ENCODE measurements around the gene TMTC2. TPM values are rescaled to one million over a fixed set of nuclear protein-coding genes. Genes with fewer than 3 reads are reported as not detected.

TMTC2 gene
- total RNA-seq, 2 experiments from 2014 or later, result 2.5 to 3.1 TPM

DNA sequence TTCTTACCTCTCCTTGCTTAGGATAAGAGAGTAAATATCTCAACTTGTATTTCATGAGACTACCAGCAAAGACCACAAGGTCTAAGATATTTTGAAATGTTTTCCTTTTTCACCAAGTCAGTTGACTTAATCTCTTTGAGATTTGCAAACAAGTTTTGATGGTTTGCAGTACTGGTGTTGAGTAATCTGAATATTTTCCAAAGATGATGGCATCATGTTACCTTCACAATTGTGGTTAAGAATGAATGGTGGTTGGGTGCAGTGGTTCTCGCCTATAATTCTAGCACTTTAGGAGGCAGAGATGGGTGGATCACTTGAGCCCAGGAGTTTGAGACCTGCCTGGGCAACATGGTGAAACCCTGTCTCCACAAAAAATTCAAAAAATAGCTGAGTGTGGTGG is 225.7 kb downstream of the TMTC2 start:
- intact Hi-C loops (cut with micrococcal nuclease), result no loop called here
- Mint-ChIP-seq H3K27me3 (peaks cover 2% of the 10 kb centered on the region), H3K4me1 (ENCODE audit: low read depth) (no peaks in the 10 kb centered on the region), H3K27ac (no peak overlapping the region), H3K4me3 (no peak overlapping the region), H3K36me3 (ENCODE audit: low read depth) (no peaks in the 10 kb centered on the region), H3K9me3 (no peaks in the 10 kb centered on the region)
- DNase-seq (no peak), ATAC-seq (no peak)
- TF ChIP-seq, protein P1, sequence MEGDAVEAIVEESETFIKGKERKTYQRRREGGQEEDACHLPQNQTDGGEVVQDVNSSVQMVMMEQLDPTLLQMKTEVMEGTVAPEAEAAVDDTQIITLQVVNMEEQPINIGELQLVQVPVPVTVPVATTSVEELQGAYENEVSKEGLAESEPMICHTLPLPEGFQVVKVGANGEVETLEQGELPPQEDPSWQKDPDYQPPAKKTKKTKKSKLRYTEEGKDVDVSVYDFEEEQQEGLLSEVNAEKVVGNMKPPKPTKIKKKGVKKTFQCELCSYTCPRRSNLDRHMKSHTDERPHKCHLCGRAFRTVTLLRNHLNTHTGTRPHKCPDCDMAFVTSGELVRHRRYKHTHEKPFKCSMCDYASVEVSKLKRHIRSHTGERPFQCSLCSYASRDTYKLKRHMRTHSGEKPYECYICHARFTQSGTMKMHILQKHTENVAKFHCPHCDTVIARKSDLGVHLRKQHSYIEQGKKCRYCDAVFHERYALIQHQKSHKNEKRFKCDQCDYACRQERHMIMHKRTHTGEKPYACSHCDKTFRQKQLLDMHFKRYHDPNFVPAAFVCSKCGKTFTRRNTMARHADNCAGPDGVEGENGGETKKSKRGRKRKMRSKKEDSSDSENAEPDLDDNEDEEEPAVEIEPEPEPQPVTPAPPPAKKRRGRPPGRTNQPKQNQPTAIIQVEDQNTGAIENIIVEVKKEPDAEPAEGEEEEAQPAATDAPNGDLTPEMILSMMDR (IDR thresholded peaks at IDR 0.05), result no peak
- ChIA-PET CTCF (no interaction called here), POLR2A (no interaction called here)

DNA sequence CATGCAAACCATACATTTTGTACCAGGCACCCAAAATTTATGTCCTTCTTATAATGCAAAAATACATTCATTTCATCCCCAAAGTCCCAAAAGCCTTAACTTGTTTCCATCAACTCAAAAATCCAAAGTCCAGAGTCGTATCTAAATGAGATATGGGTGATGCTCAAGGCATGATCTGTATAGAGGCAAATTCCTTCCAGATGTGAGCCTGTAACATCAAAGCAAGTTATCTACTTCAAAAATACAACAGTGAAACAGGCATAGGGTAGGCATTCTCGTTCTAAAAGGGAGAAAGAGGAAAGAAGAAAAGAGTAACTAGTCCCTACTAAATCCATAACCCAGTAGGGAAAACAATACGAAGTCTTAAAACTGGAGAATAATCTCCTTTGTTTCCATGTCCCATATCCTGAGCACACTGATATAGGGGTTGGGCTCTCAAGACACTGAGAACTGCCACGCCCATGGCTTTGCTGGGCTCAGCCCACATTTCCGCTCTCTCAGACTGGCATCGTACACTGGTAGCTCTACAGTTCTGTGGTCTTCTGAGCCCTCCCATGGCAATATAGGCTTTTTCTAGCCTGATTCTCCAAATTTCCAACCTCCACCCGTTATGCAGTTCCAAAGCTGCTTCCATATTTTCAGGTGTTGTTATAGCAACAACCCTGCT is 232.8 kb downstream of the TMTC2 start:
- H3K4me1 Mint-ChIP-seq (ENCODE audit: low read depth), result no peaks in the 10 kb centered on the region
- H3K27ac Mint-ChIP-seq, result no peak overlapping the region
- TF ChIP-seq, protein P1 (IDR thresholded peaks at IDR 0.05), result no peak
- H3K4me3 Mint-ChIP-seq, result no peak overlapping the region
- no peaks in the 10 kb centered on the region for H3K9me3 Mint-ChIP-seq
- ATAC-seq (no peak), DNase-seq (no peak)
- ChIA-PET CTCF (no interaction called here), POLR2A (no interaction called here)
- intact Hi-C loops (cut with micrococcal nuclease), result no loop called here
- H3K36me3 Mint-ChIP-seq (ENCODE audit: low read depth), result no peaks in the 10 kb centered on the region
- peaks cover 2% of the 10 kb centered on the region for H3K27me3 Mint-ChIP-seq

DNA sequence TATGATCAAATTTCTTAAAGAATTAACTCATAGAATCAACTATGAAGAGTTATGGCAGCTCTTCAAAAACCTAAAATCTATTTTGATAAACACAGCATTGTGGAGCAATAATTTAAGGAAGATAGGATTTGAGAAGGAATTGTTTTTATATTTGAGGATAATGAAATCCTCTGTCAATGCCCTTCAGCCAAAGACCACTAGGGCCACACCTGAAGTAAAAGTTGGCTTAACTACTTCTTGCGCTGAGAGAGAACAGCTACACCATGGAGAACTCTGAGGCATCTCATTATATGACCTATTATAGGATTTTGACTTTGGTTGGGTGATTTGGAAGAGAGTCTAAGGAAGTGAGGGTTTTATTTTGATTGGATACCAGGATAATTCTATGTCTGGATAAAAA is 237.2 kb downstream of the TMTC2 start:
- no peak for ATAC-seq
- H3K9me3 Mint-ChIP-seq, result no peaks in the 10 kb centered on the region
- no peaks in the 10 kb centered on the region for H3K4me1 Mint-ChIP-seq (ENCODE audit: low read depth)

DNA sequence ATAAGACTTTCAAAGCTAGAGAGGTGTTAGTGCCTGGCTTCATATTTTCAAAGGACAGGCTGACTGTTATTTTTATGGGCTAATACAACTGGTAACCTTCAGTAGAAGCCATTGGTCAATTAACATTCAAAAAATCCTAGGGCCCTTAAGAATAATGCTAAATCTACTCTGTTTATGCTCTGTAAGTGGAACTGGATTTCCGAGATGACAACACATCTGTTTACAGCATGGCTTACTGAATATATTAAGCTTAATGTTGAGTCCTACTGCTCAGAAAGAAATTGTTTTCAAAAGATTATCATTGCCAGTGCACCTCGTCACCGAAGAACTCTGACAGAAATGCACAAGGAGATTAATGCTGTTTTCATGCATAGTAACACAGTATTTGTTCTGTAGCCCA is 239.9 kb downstream of the TMTC2 start:
- H3K36me3 Mint-ChIP-seq (ENCODE audit: low read depth), result no peaks in the 10 kb centered on the region
- TF ChIP-seq, protein P1 (IDR thresholded peaks at IDR 0.05), result no peak
- H3K27me3 Mint-ChIP-seq, result no peaks in the 10 kb centered on the region
- no peaks in the 10 kb centered on the region for H3K9me3 Mint-ChIP-seq
- H3K27ac Mint-ChIP-seq, result no peak overlapping the region
- ChIA-PET CTCF (no interaction called here), POLR2A (no interaction called here)
- intact Hi-C loops (cut with micrococcal nuclease), result no loop called here
- H3K4me1 Mint-ChIP-seq (ENCODE audit: low read depth), result no peaks in the 10 kb centered on the region
- no peak for ATAC-seq
- no peak for DNase-seq
- H3K4me3 Mint-ChIP-seq, result no peak overlapping the region

More for the DNA sequence above, 237.2 kb downstream of the TMTC2 start:
- ChIA-PET POLR2A (no interaction called here), CTCF (no interaction called here)
- TF ChIP-seq, protein P1 (IDR thresholded peaks at IDR 0.05), result no peak
- Mint-ChIP-seq H3K27me3 (no peaks in the 10 kb centered on the region), H3K36me3 (ENCODE audit: low read depth) (no peaks in the 10 kb centered on the region), H3K4me3 (no peak overlapping the region), H3K27ac (no peak overlapping the region)
- intact Hi-C loops (cut with micrococcal nuclease), result no loop called here
- DNase-seq, result no peak

DNA sequence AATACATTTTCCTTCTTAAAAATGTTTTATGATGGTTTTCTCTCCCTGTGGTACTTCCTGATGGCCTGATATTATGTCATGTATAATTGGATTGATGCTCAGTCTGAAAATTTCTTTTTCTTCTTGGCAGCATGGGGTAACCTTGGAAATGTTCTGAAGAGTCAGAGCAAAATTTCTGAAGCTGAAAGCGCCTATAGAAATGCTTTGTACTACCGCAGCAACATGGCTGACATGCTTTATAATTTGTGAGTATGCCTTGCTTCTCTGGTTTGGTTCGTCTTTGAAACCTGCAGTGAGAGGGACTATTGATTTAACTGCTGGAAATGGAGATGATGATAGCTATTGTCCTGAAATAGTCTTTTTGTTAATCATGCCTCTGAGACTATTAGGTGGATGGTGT is 243.6 kb downstream of the TMTC2 start:
- ChIA-PET CTCF (no interaction called here), POLR2A (no interaction called here)
- H3K27ac Mint-ChIP-seq, result no peak overlapping the region
- TF ChIP-seq, protein P1 (IDR thresholded peaks at IDR 0.05), result no peak
- H3K9me3 Mint-ChIP-seq, result no peaks in the 10 kb centered on the region
- ATAC-seq (no peak), DNase-seq (no peak)
- no peaks in the 10 kb centered on the region for H3K27me3 Mint-ChIP-seq
- intact Hi-C loops (cut with micrococcal nuclease), result no loop called here
- H3K4me1 Mint-ChIP-seq (ENCODE audit: low read depth), result no peaks in the 10 kb centered on the region
- H3K36me3 Mint-ChIP-seq (ENCODE audit: low read depth), result no peaks in the 10 kb centered on the region
- H3K4me3 Mint-ChIP-seq, result no peak overlapping the region

Data from activated CD8-positive, alpha-beta T cell treated with anti-CD3 and anti-CD28 coated beads for 36 hours (primary cell).